GM19468 (cell line): ENCODE measurements around the gene NUMB.
"Not testable (repeated sequence)": the region's sequence is repeated elsewhere in the genome, so short reads cannot be mapped to it uniquely, and the experiment has no call there.

ENCODE experiments used
- ATAC-seq: cut with Tn5 transposase; IDR thresholded peaks from one replicate; pipeline ENCODE4 v1.9.1; 2021; ENCODE audit warnings: mild to moderate bottlenecking, moderate library complexity, moderate number of reproducible peaks; ENCODE audit not compliant: unreplicated experiment; ENCODE audit errors: extremely low read depth

Gene NUMB

DNA sequence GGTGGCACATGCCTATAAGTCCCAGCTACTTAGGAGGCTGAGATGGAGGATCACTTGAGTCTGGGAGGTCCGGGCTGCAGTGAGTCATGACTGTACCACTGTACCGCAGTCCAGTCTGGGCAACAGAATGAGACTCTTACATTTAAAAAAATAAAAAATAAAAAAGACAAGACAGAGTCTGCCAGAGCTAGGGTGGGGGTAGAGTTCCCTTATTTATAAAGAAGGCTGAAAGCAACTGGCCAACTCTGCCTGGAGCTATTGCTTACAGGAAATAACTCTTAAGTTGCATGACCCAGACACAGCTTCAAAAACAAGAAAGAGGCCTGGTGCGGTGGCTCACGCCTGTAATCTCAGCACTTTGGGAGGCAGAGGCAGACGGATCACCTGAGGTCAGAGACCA lies 31.5 kb downstream of the NUMB start:
- ATAC-seq, result no peak

DNA sequence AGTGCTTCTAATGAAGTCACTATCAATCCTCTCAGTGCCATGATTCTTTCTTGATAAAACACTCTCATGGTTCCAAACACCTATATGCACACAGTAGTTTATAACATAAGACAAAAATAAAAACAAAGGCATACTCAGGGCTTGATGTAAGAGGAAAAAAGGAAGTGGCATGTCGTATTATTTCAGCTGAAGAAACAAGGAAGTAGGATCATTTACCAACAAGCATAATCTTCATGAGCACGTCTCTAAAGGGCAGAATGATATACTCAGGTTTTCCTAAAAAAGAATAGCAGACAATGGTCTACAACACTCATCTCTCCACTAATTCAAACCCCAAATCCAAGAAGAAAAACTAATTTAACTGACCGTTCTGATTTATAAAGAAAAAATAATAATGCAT lies 33.9 kb downstream of the NUMB start:
- no peak for ATAC-seq

DNA sequence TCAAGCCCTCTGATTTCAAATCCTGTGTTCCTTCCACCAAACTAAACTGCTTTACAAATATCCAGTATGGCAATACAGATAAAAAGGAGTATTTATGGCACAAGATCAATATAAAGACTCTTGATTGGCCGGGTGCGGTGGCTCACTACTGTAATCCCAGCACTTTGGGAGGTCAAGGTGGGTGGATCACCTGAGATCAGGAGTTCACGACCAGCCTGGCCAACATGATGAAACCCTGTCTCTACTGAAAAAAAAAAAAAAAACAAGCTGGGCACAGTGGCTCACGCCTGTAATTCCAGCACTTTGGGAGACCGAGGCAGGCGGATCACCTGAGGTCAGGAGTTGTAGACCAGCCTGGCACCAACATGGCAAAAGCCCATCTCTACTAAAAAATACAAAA lies 35.3 kb downstream of the NUMB start:
- ATAC-seq, result not testable (repeated sequence)

- no peak for ATAC-seq
Measured at GRCh38 chr14:73422515-73422914, 35.8 kb downstream of the NUMB start.

- no peak for ATAC-seq
Measured at GRCh38 chr14:73418227-73418626, 40.1 kb downstream of the NUMB start.

GRCh38 chr14:73406248-73406647 lies 52.1 kb downstream of the NUMB start:
- ATAC-seq, result not testable (repeated sequence)

GRCh38 chr14:73403181-73403752 lies 55.1 kb downstream of the NUMB start:
- no peak for ATAC-seq

- no peak for ATAC-seq
Measured at GRCh38 chr14:73402579-73402978, 55.8 kb downstream of the NUMB start.

GRCh38 chr14:73397810-73398209 lies 60.5 kb downstream of the NUMB start:
- no peak for ATAC-seq

GRCh38 chr14:73394317-73394716 lies 64.0 kb downstream of the NUMB start:
- ATAC-seq, result no peak

- no peak for ATAC-seq
Measured at GRCh38 chr14:73393375-73393774, 65.0 kb downstream of the NUMB start.

DNA sequence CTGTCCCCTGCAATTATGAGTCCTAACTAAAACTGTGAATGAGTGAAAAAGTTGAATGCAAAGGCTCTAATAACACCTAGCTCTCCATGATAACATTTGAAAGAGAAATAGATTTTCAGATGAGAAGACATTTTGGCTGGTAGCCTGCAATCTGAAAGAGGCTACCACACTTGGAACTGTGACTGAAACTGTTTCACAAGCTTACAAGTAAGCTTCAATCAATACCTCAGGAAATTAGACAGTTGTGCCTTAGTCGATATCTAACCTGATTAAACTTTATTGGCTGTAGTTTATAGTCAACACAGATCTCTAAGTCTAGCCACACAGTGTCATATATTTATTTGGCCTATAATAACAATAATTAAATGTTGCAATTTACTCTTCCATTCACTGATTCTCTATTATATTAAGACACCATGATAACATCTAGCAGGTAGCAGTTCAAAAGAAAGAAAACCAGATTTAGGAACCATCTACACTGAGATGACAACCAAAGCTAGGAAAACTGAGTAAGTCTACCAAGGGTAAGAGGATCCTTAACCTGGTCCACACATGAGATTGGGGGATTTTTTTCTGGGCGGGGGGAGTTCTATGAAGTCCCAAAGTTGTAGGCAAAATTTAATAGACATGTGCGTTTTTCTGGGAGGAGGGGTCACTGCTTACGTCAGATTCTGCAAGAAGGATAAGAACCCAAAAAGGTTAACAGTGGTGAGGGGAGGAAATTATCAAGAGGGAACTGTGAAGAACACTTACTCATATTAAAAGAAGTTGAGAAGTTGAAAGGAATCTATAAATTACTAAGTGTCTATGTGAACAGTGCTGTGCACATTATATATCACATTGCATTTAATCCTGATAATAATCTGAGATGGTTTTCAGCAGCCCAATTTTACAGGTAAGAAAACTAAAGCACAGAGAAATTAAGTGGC lies 65.8 kb downstream of the NUMB start:
- no peak for ATAC-seq

DNA sequence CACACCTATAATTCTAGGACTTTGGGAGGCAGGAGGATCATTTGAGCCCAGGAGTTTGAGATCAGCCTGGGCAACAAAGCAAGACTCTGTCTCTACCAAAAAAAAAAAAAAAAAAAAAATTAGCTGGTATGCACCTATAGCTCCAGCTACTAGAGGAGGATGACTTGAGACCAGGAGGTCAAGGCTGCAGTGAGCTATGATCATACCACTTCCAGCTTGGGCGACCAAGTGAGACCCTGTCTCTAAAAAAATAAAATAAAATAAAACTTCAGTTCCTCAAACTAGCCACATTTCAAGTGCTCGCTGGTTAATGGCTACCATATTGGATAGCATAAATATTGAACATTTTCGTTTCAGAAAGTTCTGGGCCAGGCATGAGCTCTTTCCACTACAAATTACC lies 70.5 kb downstream of the NUMB start:
- ATAC-seq, result peak; percentile 43

GRCh38 chr14:73386342-73386741 lies 72.0 kb downstream of the NUMB start:
- no peak for ATAC-seq

GRCh38 chr14:73385021-73385420 lies 73.3 kb downstream of the NUMB start:
- ATAC-seq, result not testable (repeated sequence)

DNA sequence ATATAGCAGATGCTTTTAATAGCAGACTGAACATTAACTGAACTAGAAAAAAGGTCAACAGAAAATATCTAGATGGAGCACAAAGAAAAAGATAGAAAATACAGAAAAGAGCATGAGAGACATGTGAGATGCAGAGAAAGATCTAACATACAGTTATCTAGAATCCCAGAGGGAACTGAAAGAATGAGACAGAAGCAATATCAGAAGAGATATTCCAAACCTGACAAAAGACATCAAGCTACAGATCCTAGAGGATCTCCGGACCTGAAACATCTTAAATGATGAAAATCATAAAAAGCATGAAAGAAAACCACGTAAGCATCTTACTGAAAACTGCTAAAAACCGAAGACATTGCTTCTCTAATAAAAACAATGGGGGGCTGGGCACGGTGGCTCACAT lies 75.0 kb downstream of the NUMB start:
- no peak for ATAC-seq

GRCh38 chr14:73381380-73382013 lies 76.8 kb downstream of the NUMB start:
- no peak for ATAC-seq

GRCh38 chr14:73376585-73376984 lies 81.8 kb downstream of the NUMB start:
- no peak for ATAC-seq

GRCh38 chr14:73375861-73376260 lies 82.5 kb downstream of the NUMB start:
- no peak for ATAC-seq

DNA sequence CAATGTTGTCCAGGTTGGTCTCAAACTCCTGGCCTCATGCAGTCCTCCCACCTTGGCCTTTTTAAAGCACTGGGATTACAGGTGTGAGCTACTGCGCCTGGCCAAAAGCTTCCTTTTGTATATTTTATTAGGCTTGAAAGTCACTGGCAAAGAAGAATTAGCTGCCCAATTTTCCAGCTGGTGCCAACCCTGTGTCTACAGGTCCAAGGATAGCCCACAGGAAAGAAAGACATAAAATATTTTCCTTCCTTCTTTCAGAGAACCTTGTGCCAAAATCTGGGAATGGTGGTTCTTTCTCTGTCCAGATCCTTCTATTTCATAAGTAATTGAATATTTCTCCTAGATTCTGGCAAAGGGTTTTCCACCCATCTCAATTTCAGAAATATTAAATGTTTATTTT lies 84.1 kb downstream of the NUMB start:
- ATAC-seq, result no peak

DNA sequence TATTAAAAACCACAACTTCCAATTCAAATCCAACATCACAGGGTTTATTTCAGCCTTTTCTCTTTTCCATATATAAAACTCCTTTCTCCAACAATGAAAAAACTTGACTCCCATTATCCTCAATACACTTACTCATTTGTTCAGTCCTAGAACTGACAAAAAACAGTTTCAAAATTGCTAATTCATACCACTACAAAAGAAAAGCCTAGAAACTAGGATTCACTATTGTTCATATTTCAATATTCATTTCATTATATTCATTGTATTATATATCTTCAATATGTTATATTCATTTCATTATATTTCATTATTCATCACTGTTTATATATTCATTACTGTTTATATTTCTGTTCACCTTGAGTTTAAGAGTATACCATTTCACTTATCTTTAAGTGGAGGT lies 85.8 kb downstream of the NUMB start:
- no peak for ATAC-seq
